HL-60 (cell line): ENCODE measurements around the gene BLVRA.

ENCODE experiments used
- DNase-seq, 2 experiments: peaks; one replicate each; pipeline ENCODE4 v3.0.0-alpha.2; 2010 to 2020; ENCODE audit warnings: low read depth in 1 of 2, low spot score in 1 of 2
- H3K27ac ChIP-seq: fragments of 250-450 bp; sonication (Bioruptor Pico); replicated peaks from 2 replicates; pipeline ENCODE4 v1.5.1; 2020; ENCODE audit warnings: mild to moderate bottlenecking, moderate library complexity
- H3K27me3 ChIP-seq: fragments of 250-450 bp; sonication (Bioruptor Pico); 2 replicates; pipeline ENCODE4 v1.5.1; 2021; ENCODE audit warnings: mild to moderate bottlenecking, moderate library complexity; ENCODE audit not compliant: insufficient read depth, poor library complexity, severe bottlenecking
- H3K4me3 ChIP-seq: replicated peaks from 2 replicates; pipeline ENCODE4 v1.5.1; 2011; ENCODE audit warnings: mild to moderate bottlenecking, control low read depth, low read length; ENCODE audit not compliant: insufficient read depth
- GABPA ChIP-seq: IDR thresholded peaks from 2 replicates; pipeline ENCODE4 v1.6.1; 2012; ENCODE audit warnings: low read depth
- POLR2AphosphoS5 ChIP-seq: IDR thresholded peaks from 2 replicates; pipeline ENCODE4 v1.6.1; 2012; ENCODE audit warnings: low read depth
- REST ChIP-seq: IDR thresholded peaks from 2 replicates; pipeline ENCODE4 v1.6.1; 2012; ENCODE audit warnings: low read depth; ENCODE audit not compliant: insufficient replicate concordance
- SPI1 ChIP-seq: IDR thresholded peaks from 2 replicates; pipeline ENCODE4 v1.6.1; 2012; ENCODE audit warnings: low read depth, mild to moderate bottlenecking, borderline replicate concordance
- TF ChIP-seq, protein P1 (sequence below): IDR thresholded peaks from one replicate; pipeline ENCODE4 v1.5.1; 2011; ENCODE audit warnings: low read length, control low read depth, inconsistent platforms; ENCODE audit not compliant: insufficient read depth

BLVRA gene

DNA sequence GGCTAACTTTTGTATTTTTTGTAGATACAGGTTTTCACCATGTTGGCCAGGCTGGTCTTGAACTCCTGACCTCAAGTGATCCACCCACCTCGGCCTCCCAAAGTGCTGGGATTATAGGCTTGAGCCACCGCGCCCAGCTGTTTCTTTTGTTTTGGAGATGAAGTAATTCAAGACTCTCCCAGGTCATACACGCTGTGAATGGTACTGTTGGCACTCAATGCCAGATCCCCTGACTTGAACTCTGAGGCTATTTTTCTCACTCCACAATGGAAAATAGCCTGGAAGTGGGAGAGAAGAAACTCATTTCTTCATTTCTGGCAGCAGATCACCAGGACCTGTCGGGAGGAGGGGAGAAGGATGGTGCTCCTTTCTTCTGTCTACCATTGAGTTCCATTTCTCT is 32.4 kb downstream of the BLVRA start:
- TF ChIP-seq REST (no peak), POLR2AphosphoS5 (no peak), SPI1 (no peak), GABPA (no peak)
- TF ChIP-seq, protein P1, sequence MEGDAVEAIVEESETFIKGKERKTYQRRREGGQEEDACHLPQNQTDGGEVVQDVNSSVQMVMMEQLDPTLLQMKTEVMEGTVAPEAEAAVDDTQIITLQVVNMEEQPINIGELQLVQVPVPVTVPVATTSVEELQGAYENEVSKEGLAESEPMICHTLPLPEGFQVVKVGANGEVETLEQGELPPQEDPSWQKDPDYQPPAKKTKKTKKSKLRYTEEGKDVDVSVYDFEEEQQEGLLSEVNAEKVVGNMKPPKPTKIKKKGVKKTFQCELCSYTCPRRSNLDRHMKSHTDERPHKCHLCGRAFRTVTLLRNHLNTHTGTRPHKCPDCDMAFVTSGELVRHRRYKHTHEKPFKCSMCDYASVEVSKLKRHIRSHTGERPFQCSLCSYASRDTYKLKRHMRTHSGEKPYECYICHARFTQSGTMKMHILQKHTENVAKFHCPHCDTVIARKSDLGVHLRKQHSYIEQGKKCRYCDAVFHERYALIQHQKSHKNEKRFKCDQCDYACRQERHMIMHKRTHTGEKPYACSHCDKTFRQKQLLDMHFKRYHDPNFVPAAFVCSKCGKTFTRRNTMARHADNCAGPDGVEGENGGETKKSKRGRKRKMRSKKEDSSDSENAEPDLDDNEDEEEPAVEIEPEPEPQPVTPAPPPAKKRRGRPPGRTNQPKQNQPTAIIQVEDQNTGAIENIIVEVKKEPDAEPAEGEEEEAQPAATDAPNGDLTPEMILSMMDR, result no peak
- no peak overlapping the region for H3K4me3 ChIP-seq
- no peak for DNase-seq
- H3K27ac ChIP-seq, result peak overlapping the region; percentile 73
- no peaks in the 10 kb centered on the region for H3K27me3 ChIP-seq

- TF ChIP-seq SPI1 (peak; percentile 89), POLR2AphosphoS5 (peak; percentile 52; the same call in 1 of the 2 replicates), GABPA (no peak)
- no peak overlapping the region for H3K4me3 ChIP-seq
- H3K27ac ChIP-seq, result peak overlapping the region; percentile 73
- H3K27me3 ChIP-seq, result no peaks in the 10 kb centered on the region
- DNase-seq, result peak; percentile 74 to 89
Observed at GRCh38 chr7:43791665-43792064, 33.2 kb downstream of the BLVRA start.

DNA sequence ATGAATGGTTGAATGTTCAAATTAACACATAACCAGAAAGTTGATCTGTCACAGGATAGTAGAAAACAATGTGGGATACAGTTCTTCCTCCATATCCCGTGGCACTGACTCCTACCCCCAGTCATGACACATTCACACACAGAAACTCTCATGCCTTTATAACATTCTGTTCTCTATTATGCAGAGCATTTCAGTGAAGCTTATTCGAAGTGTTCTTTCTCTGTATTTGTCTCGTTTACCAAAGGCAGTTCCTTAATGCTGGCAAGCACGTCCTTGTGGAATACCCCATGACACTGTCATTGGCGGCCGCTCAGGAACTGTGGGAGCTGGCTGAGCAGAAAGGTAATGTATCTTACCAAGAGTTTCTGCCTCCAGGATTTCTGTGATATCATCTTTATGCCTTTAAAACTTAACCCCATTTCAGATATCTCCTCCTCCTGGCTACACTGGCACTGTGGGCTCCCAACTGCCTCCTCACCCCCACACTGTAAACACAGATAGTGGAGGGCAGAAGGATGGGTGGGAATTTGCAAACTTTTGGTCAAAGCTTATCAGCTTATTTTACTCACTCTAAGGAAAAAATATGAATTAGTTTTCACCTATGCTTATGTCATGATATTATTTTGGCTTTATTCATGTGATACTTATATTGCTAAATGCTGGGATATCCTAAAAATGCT is 34.1 kb downstream of the BLVRA start:
- Histone ChIP-seq H3K4me3 (no peak overlapping the region), H3K27me3 (no peaks in the 10 kb centered on the region), H3K27ac (peak overlapping the region; percentile 73)
- TF ChIP-seq POLR2AphosphoS5 (no peak), SPI1 (no peak), REST (no peak), GABPA (no peak)
- TF ChIP-seq, protein P1, result no peak
- no peak for DNase-seq

GRCh38 chr7:43799605-43800004 is 41.1 kb downstream of the BLVRA start:
- DNase-seq, result no peak
- TF ChIP-seq REST, result no peak
- no peak for TF ChIP-seq POLR2AphosphoS5
- TF ChIP-seq GABPA, result no peak
- TF ChIP-seq SPI1, result no peak
- TF ChIP-seq, protein P1, result no peak
- no peaks in the 10 kb centered on the region for H3K27me3 ChIP-seq
- no peak overlapping the region for H3K27ac ChIP-seq
- no peak overlapping the region for H3K4me3 ChIP-seq
